KMS-11 (cell line): ENCODE data around the gene KLHL3.
"Not testable (repeated sequence)": the region's sequence is repeated elsewhere in the genome, so short reads cannot be mapped to it uniquely, and the experiment has no call there.

Experiments used
- H2AFZ ChIP-seq: fragments of 200-600 bp; sonication (generic); 2 replicates; pipeline ENCODE4 v1.6.1; 2016; ENCODE audit warnings: antibody characterized with exemption, mixed run types, low read depth
- H3K27ac ChIP-seq: fragments of 200-600 bp; sonication (generic); 2 replicates; pipeline ENCODE4 v1.6.1; 2016; ENCODE audit warnings: mild to moderate bottlenecking, mixed run types
- H3K27me3 ChIP-seq: fragments of 200-600 bp; sonication (generic); 2 replicates; pipeline ENCODE4 v1.6.1; 2017; ENCODE audit warnings: mild to moderate bottlenecking, low read depth, mixed run types, moderate library complexity; ENCODE audit not compliant: insufficient read depth
- H3K36me3 ChIP-seq: fragments of 200-600 bp; sonication (generic); 2 replicates; pipeline ENCODE4 v1.6.1; 2017; ENCODE audit warnings: mild to moderate bottlenecking, mixed run types; ENCODE audit not compliant: insufficient read depth
- H3K4me1 ChIP-seq: fragments of 200-600 bp; sonication (generic); 2 replicates; pipeline ENCODE4 v1.6.1; 2016; ENCODE audit warnings: mild to moderate bottlenecking, low read depth, mixed run types; ENCODE audit not compliant: poor library complexity, severe bottlenecking
- H3K4me2 ChIP-seq: fragments of 200-600 bp; sonication (generic); 2 replicates; pipeline ENCODE4 v1.7.0; 2016; ENCODE audit warnings: mild to moderate bottlenecking, mixed run types
- H3K4me3 ChIP-seq: fragments of 200-600 bp; sonication (generic); IDR thresholded peaks from 2 replicates; pipeline ENCODE4 v1.6.1; 2017; ENCODE audit warnings: low read depth, low read length, mixed read lengths; ENCODE audit not compliant: insufficient read depth
- H3K79me2 ChIP-seq: fragments of 200-600 bp; sonication (generic); 2 replicates; pipeline ENCODE4 v1.6.1; 2016; ENCODE audit warnings: low read depth, mixed run types; ENCODE audit not compliant: insufficient read depth
- H3K9ac ChIP-seq: fragments of 200-600 bp; sonication (generic); 2 replicates; pipeline ENCODE4 v1.6.1; 2016; ENCODE audit warnings: mild to moderate bottlenecking, mixed run types
- H4K20me1 ChIP-seq: fragments of 200-600 bp; sonication (generic); 2 replicates; pipeline ENCODE4 v1.6.1; 2016; ENCODE audit warnings: mild to moderate bottlenecking, mixed run types; ENCODE audit not compliant: insufficient read depth
- CTCF ChIP-seq: fragments of 200-600 bp; sonication (generic); conservative IDR thresholded peaks from 2 replicates; pipeline ENCODE4 v1.6.1; 2017; ENCODE audit warnings: low read depth, mild to moderate bottlenecking, antibody characterized with exemption, low read length, moderate library complexity, mixed read lengths

The KLHL3 gene

DNA sequence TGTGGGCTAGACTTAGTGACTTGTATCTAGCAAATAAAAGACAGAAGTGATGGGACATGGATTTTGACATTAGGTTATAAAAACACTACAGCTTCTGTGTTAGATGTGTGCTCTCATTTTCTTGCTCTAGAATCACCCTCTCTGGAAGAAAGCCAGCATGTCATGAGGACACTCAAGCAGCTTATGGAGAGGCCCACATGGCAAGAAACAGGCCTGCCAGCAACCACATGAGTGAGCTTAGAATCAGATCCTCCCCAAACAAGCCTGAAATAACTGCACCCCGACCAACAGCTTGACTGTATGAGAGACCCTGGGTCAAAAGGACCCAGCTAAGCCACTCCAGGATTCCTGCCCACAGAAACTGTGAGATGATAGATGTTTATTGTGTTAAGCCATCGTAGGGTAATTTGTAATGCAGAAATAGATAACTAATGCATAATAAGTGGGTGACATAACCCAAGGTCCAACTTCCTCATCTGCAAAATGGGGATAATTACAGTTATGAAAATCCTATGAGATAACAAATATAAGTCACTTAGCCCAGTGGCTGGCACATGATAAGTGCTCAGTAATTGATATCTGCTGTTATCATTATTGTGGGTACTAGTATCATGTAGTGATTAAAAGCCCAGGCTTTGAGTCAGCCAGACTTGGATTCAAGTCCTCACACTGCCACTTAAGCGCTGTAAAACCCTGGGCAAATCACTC, 86.5 kb downstream of the KLHL3 start:
- Histone ChIP-seq H3K4me1 (no peaks in the 10 kb centered on the region), H3K36me3 (no peaks in the 10 kb centered on the region), H4K20me1 (no peaks in the 10 kb centered on the region), H3K9ac (no peak overlapping the region), H3K4me2 (no peak overlapping the region), H3K27ac (no peak overlapping the region), H3K27me3 (no peaks in the 10 kb centered on the region), H3K4me3 (no peak overlapping the region), H2AFZ (no peak overlapping the region), H3K79me2 (no peaks in the 10 kb centered on the region)
- no peak for TF ChIP-seq CTCF

GRCh38 chr5:137648361-137648760, 87.5 kb downstream of the KLHL3 start:
- H3K36me3 ChIP-seq, result no peaks in the 10 kb centered on the region
- H3K4me1 ChIP-seq, result no peaks in the 10 kb centered on the region
- no peaks in the 10 kb centered on the region for H3K79me2 ChIP-seq
- H4K20me1 ChIP-seq, result no peaks in the 10 kb centered on the region
- H3K27me3 ChIP-seq, result no peaks in the 10 kb centered on the region
- H3K4me3 ChIP-seq, result no peak overlapping the region
- H3K4me2 ChIP-seq, result no peak overlapping the region
- no peak overlapping the region for H3K9ac ChIP-seq
- H2AFZ ChIP-seq, result no peak overlapping the region
- H3K27ac ChIP-seq, result no peak overlapping the region
- TF ChIP-seq CTCF, result no peak

DNA sequence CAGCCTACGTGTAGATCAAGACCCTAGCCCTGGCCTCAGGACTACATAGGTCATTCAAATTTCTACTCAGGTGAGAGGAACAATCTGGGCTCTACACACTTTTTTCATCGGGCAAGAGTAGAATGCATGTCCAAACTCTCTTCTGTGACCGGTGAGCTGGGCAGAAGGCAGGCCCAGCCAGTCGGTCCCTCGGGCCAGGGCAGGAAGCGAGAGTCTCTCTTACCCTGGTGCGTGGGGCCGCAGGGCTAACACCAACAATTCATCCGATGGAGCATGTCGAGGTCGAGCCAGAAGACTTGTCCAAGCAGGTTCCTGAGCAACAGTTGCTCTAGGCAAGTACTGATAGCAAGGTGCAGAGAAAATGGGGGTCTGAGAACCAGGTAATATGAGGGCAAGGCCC, 88.5 kb downstream of the KLHL3 start:
- H4K20me1 ChIP-seq, result no peaks in the 10 kb centered on the region
- no peak for TF ChIP-seq CTCF
- H3K4me2 ChIP-seq, result no peak overlapping the region
- no peaks in the 10 kb centered on the region for H3K27me3 ChIP-seq
- no peaks in the 10 kb centered on the region for H3K4me1 ChIP-seq
- H3K9ac ChIP-seq, result no peak overlapping the region
- H3K4me3 ChIP-seq, result no peak overlapping the region
- no peak overlapping the region for H3K27ac ChIP-seq
- no peaks in the 10 kb centered on the region for H3K36me3 ChIP-seq
- H2AFZ ChIP-seq, result no peak overlapping the region
- no peaks in the 10 kb centered on the region for H3K79me2 ChIP-seq

DNA sequence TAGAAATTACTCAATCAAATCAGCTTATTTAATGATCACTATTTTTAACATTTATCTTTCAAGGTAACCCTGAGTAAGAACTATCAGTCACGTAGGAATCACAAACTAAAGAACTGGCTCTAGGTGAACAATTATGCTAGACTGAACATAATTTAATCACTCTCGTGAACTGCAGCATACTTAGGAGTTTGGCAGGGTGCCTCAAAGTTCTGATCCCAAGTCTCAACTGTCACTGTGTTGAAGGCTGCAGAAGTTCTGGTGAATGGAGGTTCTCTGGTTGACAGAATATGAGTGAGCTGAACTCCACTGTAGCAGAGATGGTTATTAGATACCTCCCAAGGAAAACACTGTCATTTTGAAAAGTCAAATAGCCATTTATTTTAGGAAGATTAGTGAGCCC, 89.1 kb downstream of the KLHL3 start:
- TF ChIP-seq CTCF, result no peak

DNA sequence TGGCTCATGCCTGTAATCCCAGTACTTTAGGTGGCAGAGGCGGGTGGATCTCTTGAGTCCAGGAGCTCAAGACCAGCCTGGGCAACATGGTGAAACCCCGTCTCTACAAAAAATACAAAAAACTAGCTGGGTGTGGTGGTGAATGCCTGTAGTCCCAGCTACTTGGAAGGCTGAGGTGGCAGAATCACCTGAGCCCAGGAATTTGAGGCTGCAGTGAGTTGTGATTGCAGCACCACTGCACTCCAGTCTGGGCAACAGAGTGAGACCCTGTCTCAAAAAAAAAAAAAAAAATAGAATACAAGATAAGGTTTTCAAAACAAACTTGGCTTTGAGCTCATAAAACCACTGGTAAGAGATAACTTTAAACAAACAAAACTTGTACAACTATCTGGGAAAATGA, 92.8 kb downstream of the KLHL3 start:
- H3K4me2 ChIP-seq, H3K27ac ChIP-seq, H4K20me1 ChIP-seq, H3K9ac ChIP-seq, H3K36me3 ChIP-seq, H3K27me3 ChIP-seq, H3K79me2 ChIP-seq, H3K4me1 ChIP-seq, H3K4me3 ChIP-seq, H2AFZ ChIP-seq: not testable (repeated sequence)

More for the DNA sequence above, 89.1 kb downstream of the KLHL3 start:
- H3K27ac ChIP-seq, result no peak overlapping the region
- no peaks in the 10 kb centered on the region for H3K79me2 ChIP-seq
- H3K27me3 ChIP-seq, result no peaks in the 10 kb centered on the region
- H4K20me1 ChIP-seq, result no peaks in the 10 kb centered on the region
- no peak overlapping the region for H2AFZ ChIP-seq
- no peaks in the 10 kb centered on the region for H3K36me3 ChIP-seq
- H3K9ac ChIP-seq, result no peak overlapping the region
- no peaks in the 10 kb centered on the region for H3K4me1 ChIP-seq
- H3K4me3 ChIP-seq, result no peak overlapping the region
- no peak overlapping the region for H3K4me2 ChIP-seq
